HepG2 (cell line): ENCODE measurements around the gene RNF150. TPM values are rescaled to one million over a fixed set of nuclear protein-coding genes. Genes with fewer than 3 reads are reported as not detected.

Source experiments
- ATAC-seq: fragments of 200-7000 bp; cut with Tn5 transposase; 3 replicates; pipeline ENCODE4 v1.9.1; 2020; ENCODE audit warnings: mild to moderate bottlenecking, moderate library complexity
- BruUV-seq: library from RNA; stranded (reverse); fragments of 400-500 nt; replicated peaks from 2 replicates; lab custom pipeline; 2021; lab: Mats Ljungman, UMichigan
- CTCF ChIA-PET: fragments of 300-600 bp; formaldehyde crosslinking; extraction: SDS; loops from one replicate; lab custom pipeline; 2021; ENCODE audit warnings: low total read pairs, inconsistent platforms, low intra/inter-chr PET ratio; lab: Yijun Ruan, JAX
- POLR2A ChIA-PET: fragments of 350-600 bp; sonication (Branson Sonifier 250); formaldehyde crosslinking; loops from one replicate; lab custom pipeline; 2020; ENCODE audit warnings: antibody characterized with exemption, inconsistent platforms; lab: Yijun Ruan, JAX
- DNase-seq: peaks from one replicate; pipeline ENCODE4 v3.0.0-alpha.2; 2015; ENCODE audit warnings: low spot score
- FAIRE-seq: peaks from 3 replicates; lab custom pipeline; 2011; peaks lifted over from hg19 to GRCh38; lab: Jason Lieb, UNC
- H2AFZ ChIP-seq: one replicate; pipeline ENCODE4 v1.6.1; 2011; ENCODE audit warnings: low read length, inconsistent platforms
- H3K27ac ChIP-seq: fragments of 300-600 bp; 3 replicates; pipeline ENCODE4 v1.8.0; 2011; ENCODE audit warnings: mixed run types, mild to moderate bottlenecking, mixed read lengths, low read length, inconsistent platforms; ENCODE audit not compliant: insufficient read depth; ENCODE audit errors: extremely low read length
- H3K27me3 ChIP-seq, 2 experiments: fragments of 200-600 bp in 1 of 2; 2 replicates in 1 of 2; 3 replicates in 1 of 2; pipeline versions ENCODE4 v1.6.0 to v1.8.0; 2011; ENCODE audit warnings: low read length in 2 of 2, mild to moderate bottlenecking in 2 of 2, moderate library complexity in 2 of 2, inconsistent platforms in 1 of 2; ENCODE audit not compliant: insufficient read depth in 2 of 2, control insufficient read depth in 1 of 2
- H3K36me3 ChIP-seq, 2 experiments: fragments of 200-600 bp in 1 of 2; replicated peaks in 1 of 2; 2 replicates in 1 of 2; 3 replicates in 1 of 2; pipeline versions ENCODE4 v1.5.1 to v1.8.0; 2011; ENCODE audit warnings: low read length in 2 of 2, inconsistent platforms in 1 of 2; ENCODE audit not compliant: insufficient read depth in 2 of 2, control insufficient read depth in 1 of 2
- H3K4me1 ChIP-seq: 2 replicates; pipeline ENCODE4 v1.5.1; 2012; ENCODE audit warnings: low read length, inconsistent platforms; ENCODE audit not compliant: insufficient read depth
- H3K4me2 ChIP-seq: 2 replicates; pipeline ENCODE4 v1.6.0; 2011; ENCODE audit warnings: low read depth, low read length, inconsistent platforms
- H3K4me3 ChIP-seq, 3 experiments: fragments of 200-600 bp in 1 of 3; sonication (generic), shearing (Covaris generic) in 1 of 3; replicated peaks in 1 of 3; 2 replicates each; pipeline ENCODE4 v1.5.1; 2011 to 2016; ENCODE audit warnings: low read length in 3 of 3, inconsistent platforms in 2 of 3, low read depth in 2 of 3, mild to moderate bottlenecking in 2 of 3, control low read depth in 1 of 3, mixed read lengths in 1 of 3; ENCODE audit not compliant: insufficient read depth in 1 of 3
- H3K79me2 ChIP-seq: one replicate; pipeline ENCODE4 v1.6.1; 2011; ENCODE audit warnings: low read length, inconsistent platforms; ENCODE audit not compliant: insufficient read depth
- H3K9ac ChIP-seq: 2 replicates; pipeline ENCODE4 v1.6.0; 2011; ENCODE audit warnings: mild to moderate bottlenecking, low read depth, low read length, inconsistent platforms; ENCODE audit not compliant: insufficient read depth
- H3K9me3 ChIP-seq: 2 replicates; pipeline ENCODE4 v1.5.1; 2012; ENCODE audit warnings: mild to moderate bottlenecking, low read length
- H4K20me1 ChIP-seq: 2 replicates; pipeline ENCODE4 v1.6.0; 2011; ENCODE audit warnings: inconsistent platforms, mild to moderate bottlenecking, low read length, moderate library complexity; ENCODE audit not compliant: insufficient read depth
- ELF4 ChIP-seq: sonication (generic); formaldehyde crosslinking; IDR thresholded peaks from 2 replicates; pipeline ENCODE4 v1.5.0; 2020; ENCODE audit warnings: missing genetic modification reagents, mild to moderate bottlenecking, moderate library complexity, borderline replicate concordance
- FOXC1 ChIP-seq: sonication (generic); formaldehyde crosslinking; IDR thresholded peaks from 2 replicates; pipeline ENCODE4 v1.8.0; 2022; ENCODE audit warnings: mild to moderate bottlenecking, missing genetic modification reagents, borderline replicate concordance
- JUN ChIP-seq: sonication (generic); formaldehyde crosslinking; IDR thresholded peaks from 2 replicates; pipeline ENCODE4 v1.4.0; 2020; ENCODE audit warnings: mild to moderate bottlenecking, missing genetic modification reagents
- KDM4B ChIP-seq: sonication (generic); formaldehyde crosslinking; IDR thresholded peaks from 2 replicates; pipeline ENCODE4 v1.4.0; 2020; ENCODE audit warnings: missing genetic modification reagents
- MAFF ChIP-seq: IDR thresholded peaks from 2 replicates; pipeline ENCODE4 v1.6.1; 2011; ENCODE audit warnings: low read depth, low read length, improper control_type of control experiment
- MAFK ChIP-seq, 2 experiments: IDR thresholded peaks in 1 of 2; conservative IDR thresholded peaks in 1 of 2; 2 replicates each; pipeline ENCODE4 v1.6.1; 2011; ENCODE audit warnings: improper control_type of control experiment in 2 of 2, low read length in 2 of 2
- NCOA5 ChIP-seq: sonication (generic); formaldehyde crosslinking; IDR thresholded peaks from 2 replicates; pipeline ENCODE4 v1.4.0; 2020; ENCODE audit warnings: missing genetic modification reagents
- NCOR1 ChIP-seq: fragments of 200-600 bp; sonication (generic); IDR thresholded peaks from 2 replicates; pipeline ENCODE4 v1.7.0; 2017; ENCODE audit warnings: antibody characterized with exemption, low read length, borderline replicate concordance
- PAF1 ChIP-seq: IDR thresholded peaks from 2 replicates; pipeline ENCODE4 v1.6.1; 2016; ENCODE audit warnings: missing genetic modification reagents, missing compliant biosample characterization
- PRDM4 ChIP-seq: sonication (generic); formaldehyde crosslinking; IDR thresholded peaks from 2 replicates; pipeline ENCODE4 v1.9.0; 2021; ENCODE audit warnings: missing genetic modification reagents, borderline replicate concordance
- WGBS: methylation state at CpG from one replicate; pipeline ENCODE4 v1.1.6; 2017; ENCODE audit warnings: low lambda C conversion rate; 5-methylcytosine and 5-hydroxymethylcytosine counted together
- in situ Hi-C: cut with HindIII; loops from 2 replicates; pipeline ENCODE4 v1.10.0; 2017; ENCODE audit warnings: low pct_unique_long_range_greater_than_20kb; ENCODE audit not compliant: extremely low pct_ligation_motif_present
- intact Hi-C: fragments of 100-400 bp; cut with micrococcal nuclease; formaldehyde crosslinking; loops from one replicate; pipeline ENCODE4 v1.10.0; 2022; ENCODE audit not compliant: unreplicated experiment
- polyA plus RNA-seq, 8 experiments: library from polyadenylated mRNA; depleted of rRNA in 3 of 8; stranded (reverse) in 7 of 8; unstranded in 1 of 8; fragments of >200 nt; fragmentation: Illumina TruSeq in 4 of 8; extraction: Trizol in 4 of 8; gene quantifications; 2 replicates each; pipeline versions ENCODE4 v1.2.1 to v1.2.3, GENCODE V29; 2011 to 2016; ENCODE audit warnings: low read depth in 4 of 8, missing spikeins in 1 of 8, mixed read lengths in 1 of 8; ENCODE audit not compliant: insufficient read depth in 1 of 8
- total RNA-seq, 5 experiments: library from RNA; depleted of rRNA; stranded (reverse); fragments of >200 nt; fragmentation: Illumina TruSeq; extraction: Trizol; gene quantifications; 2 replicates each; pipeline ENCODE4 v1.2.3, GENCODE V29; 2016; ENCODE audit warnings: low read depth in 1 of 5
- TF ChIP-seq, protein P1 (sequence below): IDR thresholded peaks from 2 replicates; pipeline ENCODE4 v1.6.1; 2016; ENCODE audit warnings: missing genetic modification reagents, missing compliant biosample characterization

Gene RNF150
- total and polyA plus RNA-seq, 2 of the 13 experiments (the other 11 are each of a cell fraction or from before 2014, with no cell fraction given): 0.02 to 0.03 TPM

DNA sequence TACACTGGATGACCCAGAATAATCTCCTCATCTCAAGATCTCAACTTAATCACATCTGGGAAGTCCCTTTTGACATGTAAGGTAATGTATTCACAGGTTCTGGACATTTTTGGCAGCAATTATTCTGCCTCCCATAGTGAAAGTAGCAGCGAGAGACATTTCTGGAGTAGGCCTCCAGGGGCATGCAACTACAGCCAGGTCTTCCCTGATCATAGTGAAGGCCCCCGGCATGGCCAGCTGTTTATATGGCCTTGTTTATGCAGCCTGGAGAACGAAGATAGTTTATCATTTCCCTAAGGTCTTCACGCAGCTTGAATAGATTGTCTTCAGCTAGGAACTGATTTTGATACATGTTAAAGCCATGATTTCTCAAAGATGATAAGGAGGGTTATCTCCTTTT lies 139.9 kb downstream of the RNF150 start:
- Histone ChIP-seq H2AFZ (no peak overlapping the region), H3K27me3 (no peaks in the 10 kb centered on the region; a peak in 1 of 5 replicates), H3K79me2 (no peaks in the 10 kb centered on the region), H3K4me1 (no peaks in the 10 kb centered on the region), H3K9me3 (no peaks in the 10 kb centered on the region), H3K4me2 (no peak overlapping the region), H4K20me1 (no peaks in the 10 kb centered on the region), H3K36me3 (no peaks in the 10 kb centered on the region), H3K27ac (no peak overlapping the region), H3K9ac (no peak overlapping the region), H3K4me3 (no peak overlapping the region)
- DNase-seq (no peak), ATAC-seq (peak; percentile 75), FAIRE-seq (no peak)
- in situ Hi-C loops (no loop called here), intact Hi-C loops (no loop called here)
- no TSS peak for BruUV-seq
- TF ChIP-seq FOXC1 (CRISPR knock-in tag) (no peak), NCOR1 (no peak), MAFF (no peak), NCOA5 (no peak), PAF1 (CRISPR knock-in tag) (no peak), JUN (CRISPR knock-in tag) (no peak)
- WGBS: 31% methylated on average over 4 of the region's 4 CpGs
- ChIA-PET POLR2A (no interaction called here), CTCF (no interaction called here)

GRCh38 chr4:140989944-140990343 lies 143.3 kb downstream of the RNF150 start:
- ATAC-seq: no peak
- CTCF ChIA-PET: no interaction called here
- intact Hi-C loops: no loop called here

More at GRCh38 chr4:140989944-140990343, 143.3 kb downstream of the RNF150 start:
- POLR2A ChIA-PET: no interaction called here
- Histone ChIP-seq H3K4me2 (no peak overlapping the region), H3K9ac (no peak overlapping the region), H3K4me1 (no peaks in the 10 kb centered on the region), H3K36me3 (no peaks in the 10 kb centered on the region), H2AFZ (no peak overlapping the region)
- FAIRE-seq: no peak
- in situ Hi-C loops: no loop called here
- BruUV-seq: no TSS peak
- TF ChIP-seq PRDM4 (CRISPR knock-in tag) (no peak), MAFK (conservative IDR thresholded peaks at IDR 0.05 in 1 of 2, IDR thresholded peaks at IDR 0.05 in 1 of 2; ENCODE audit: low read length in 2 of 2) (no peak), ELF4 (CRISPR knock-in tag) (no peak), KDM4B (no peak)
- TF ChIP-seq, protein P1, sequence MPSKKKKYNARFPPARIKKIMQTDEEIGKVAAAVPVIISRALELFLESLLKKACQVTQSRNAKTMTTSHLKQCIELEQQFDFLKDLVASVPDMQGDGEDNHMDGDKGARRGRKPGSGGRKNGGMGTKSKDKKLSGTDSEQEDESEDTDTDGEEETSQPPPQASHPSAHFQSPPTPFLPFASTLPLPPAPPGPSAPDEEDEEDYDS (CRISPR knock-in tag): no peak
- TF ChIP-seq, all 625 proteins: peak for 0
- H3K9me3 ChIP-seq: no peaks in the 10 kb centered on the region
- H3K27ac ChIP-seq: no peak overlapping the region
- no peak overlapping the region for H3K4me3 ChIP-seq
- no peak for DNase-seq
- H3K27me3 ChIP-seq: no peaks in the 10 kb centered on the region
- H3K79me2 ChIP-seq: no peaks in the 10 kb centered on the region
- 24% methylated on average over 3 of the region's 3 CpGs for WGBS
- no peaks in the 10 kb centered on the region for H4K20me1 ChIP-seq
